Putamen (tissue), 1 donor: ENCODE measurements around the gene SLC25A33.

Source experiments
- DNase-seq: peaks from one replicate; pipeline ENCODE4 v3.0.0-alpha.2; 2016; ENCODE audit warnings: low spot score

SLC25A33 gene

GRCh38 chr1:9589144-9589718, 50.0 kb downstream of the SLC25A33 start:
- DNase-seq, result no peak

GRCh38 chr1:9589719-9590157, 50.5 kb downstream of the SLC25A33 start:
- DNase-seq, result no peak

GRCh38 chr1:9590201-9590600, 50.9 kb downstream of the SLC25A33 start:
- no peak for DNase-seq

- DNase-seq, result no peak
Measured at GRCh38 chr1:9590945-9591668, 51.8 kb downstream of the SLC25A33 start.

GRCh38 chr1:9591669-9592509, 52.6 kb downstream of the SLC25A33 start:
- no peak for DNase-seq

- DNase-seq, result no peak
Measured at GRCh38 chr1:9592510-9593075, 53.3 kb downstream of the SLC25A33 start.

- DNase-seq, result no peak
Measured at GRCh38 chr1:9593147-9593491, 53.9 kb downstream of the SLC25A33 start.

- DNase-seq, result peak; percentile 51
Measured at GRCh38 chr1:9593492-9594465, 54.5 kb downstream of the SLC25A33 start.

GRCh38 chr1:9594471-9595155, 55.3 kb downstream of the SLC25A33 start:
- DNase-seq, result no peak

- DNase-seq, result no peak
Measured at GRCh38 chr1:9595156-9595967, 56.1 kb downstream of the SLC25A33 start.

- DNase-seq, result no peak
Measured at GRCh38 chr1:9595968-9596340, 56.7 kb downstream of the SLC25A33 start.

- no peak for DNase-seq
Measured at GRCh38 chr1:9596415-9597123, 57.3 kb downstream of the SLC25A33 start.

GRCh38 chr1:9597361-9598315, 58.4 kb downstream of the SLC25A33 start:
- no peak for DNase-seq

GRCh38 chr1:9598316-9598700, 59.0 kb downstream of the SLC25A33 start:
- DNase-seq, result no peak

- DNase-seq, result no peak
Measured at GRCh38 chr1:9599741-9600140, 60.5 kb downstream of the SLC25A33 start.

- no peak for DNase-seq
Measured at GRCh38 chr1:9600861-9601834, 61.9 kb downstream of the SLC25A33 start.
